ENCODE data around the gene HTR2B.

GRCh38 chr2:231174211-231174651 is 49.4 kb upstream of the HTR2B start:
- TF ChIP-seq TAF1 (IDR thresholded peaks at IDR 0.05; ENCODE audit: borderline replicate concordance, insufficient read depth, low read length): no peak
- TF ChIP-seq FOXP2 (optimal IDR thresholded peaks at IDR 0.05; ENCODE audit: borderline replicate concordance, extremely low read depth, extremely low read length, insufficient read depth): no peak
- TF ChIP-seq REST (IDR thresholded peaks at IDR 0.05; ENCODE audit: insufficient read depth in 1 of 2, low read depth in 2 of 2, low read length in 2 of 2): no peak

All from PFSK-1 (cell line).